GM19025 (cell line): ENCODE results near the gene PYGO1.
"Not testable (repeated sequence)": the region's sequence is repeated elsewhere in the genome, so short reads cannot be mapped to it uniquely, and the experiment has no call there.

ENCODE experiments used
- ATAC-seq: cut with Tn5 transposase; IDR thresholded peaks from one replicate; pipeline ENCODE4 v1.9.1; 2021; ENCODE audit warnings: mild to moderate bottlenecking, low read depth, moderate library complexity; ENCODE audit not compliant: unreplicated experiment

The PYGO1 gene

GRCh38 chr15:55513621-55514413 is 74.3 kb downstream of the PYGO1 start:
- not testable (repeated sequence) for ATAC-seq

GRCh38 chr15:55513152-55513551 is 75.0 kb downstream of the PYGO1 start:
- ATAC-seq = no peak

DNA sequence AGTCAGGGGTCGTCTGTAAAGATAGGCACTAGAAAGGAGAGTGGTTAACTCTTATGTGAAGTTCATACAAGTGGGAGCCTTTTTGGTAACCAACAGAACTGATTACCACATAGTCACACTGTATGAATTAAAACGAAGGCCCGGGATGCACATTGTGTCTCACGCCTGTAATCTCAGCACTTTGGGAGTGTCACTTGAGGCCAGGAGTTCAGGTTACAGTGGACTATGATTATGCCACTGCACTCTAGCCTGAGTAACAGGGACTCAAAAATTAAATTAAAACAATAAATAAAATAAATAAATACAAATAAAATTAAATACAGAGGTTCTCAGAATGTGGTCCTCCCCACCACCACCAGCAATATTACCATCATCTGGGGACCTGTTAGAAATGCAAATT is 80.6 kb downstream of the PYGO1 start:
- ATAC-seq = no peak

GRCh38 chr15:55505407-55505806 is 82.7 kb downstream of the PYGO1 start:
- ATAC-seq = not testable (repeated sequence)

DNA sequence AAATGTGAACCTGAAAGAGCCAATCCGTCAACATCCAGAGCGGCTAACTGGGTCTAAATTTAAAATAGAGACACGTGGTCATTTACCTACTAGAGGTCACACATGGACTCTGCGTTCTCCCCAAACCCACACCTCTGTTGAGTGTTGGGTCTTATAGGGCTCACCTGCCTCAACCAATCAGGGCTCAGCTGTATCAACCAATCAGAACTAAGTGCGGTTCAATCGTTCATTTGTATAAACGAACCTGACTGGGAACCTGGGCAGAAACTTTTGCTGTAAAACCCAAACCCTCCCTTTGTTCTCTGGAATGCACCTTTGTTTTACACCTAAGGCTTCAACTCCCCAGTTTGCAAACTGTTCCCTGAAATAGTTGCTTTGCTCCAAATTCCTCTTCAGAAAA is 89.0 kb downstream of the PYGO1 start:
- no peak for ATAC-seq

GRCh38 chr15:55498109-55498938 is 89.8 kb downstream of the PYGO1 start:
- ATAC-seq = peak; percentile 99

DNA sequence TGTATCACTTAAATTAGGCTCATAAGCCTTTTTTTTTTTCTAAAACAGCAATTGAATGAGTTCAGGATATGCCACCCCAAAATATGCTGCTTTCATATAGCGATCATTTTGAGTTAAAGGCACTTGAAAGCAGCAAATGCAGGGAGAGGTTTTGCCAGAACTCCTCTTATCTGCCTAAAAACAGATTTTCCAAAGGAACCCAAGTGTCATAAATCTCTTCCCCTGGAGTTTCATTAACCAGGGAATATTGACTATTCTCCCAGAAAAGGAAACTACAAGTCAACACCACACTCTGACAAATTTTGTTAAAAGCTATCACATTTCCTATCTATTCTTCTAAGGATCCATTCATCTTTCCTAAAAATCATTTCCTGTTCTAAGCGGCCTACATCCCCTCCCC is 91.4 kb downstream of the PYGO1 start:
- ATAC-seq = no peak

DNA sequence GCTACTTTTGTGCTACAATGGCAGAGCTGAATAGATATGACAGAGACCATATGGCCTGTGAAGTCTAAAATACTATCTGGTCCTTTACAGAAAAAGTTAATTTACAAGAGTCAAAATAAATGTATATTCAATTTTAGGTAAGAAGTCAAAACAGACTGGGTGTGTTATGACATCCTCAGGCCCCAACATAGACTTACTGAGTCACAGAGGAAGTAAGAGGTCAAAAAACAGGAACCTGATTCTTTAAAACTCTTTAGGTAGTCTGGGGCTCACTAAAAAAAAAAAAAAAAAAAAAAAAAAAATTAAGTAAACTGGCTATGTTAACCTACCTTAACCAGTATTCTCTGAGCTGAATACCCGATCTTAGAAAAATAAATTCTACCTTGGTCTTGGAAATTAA is 93.2 kb downstream of the PYGO1 start:
- ATAC-seq = no peak

- ATAC-seq = not testable (repeated sequence)
Observed at GRCh38 chr15:55488952-55489600, 99.1 kb downstream of the PYGO1 start.
